Adrenal gland (tissue), 5 donors: ENCODE data around the gene ITPK1.

ENCODE experiments used
- CTCF ChIP-seq, 6 experiments: fragments of 450-650 bp in 4 of 6; fragments of 200-600 bp in 2 of 6; sonication (generic) in 1 of 6; IDR thresholded peaks; 1 replicate in 5 of 6; 2 replicates in 1 of 6; pipeline versions ENCODE4 v1.5.1 to v1.8.0; 2016 to 2021; ENCODE audit warnings: antibody characterized with exemption in 6 of 6, mild to moderate bottlenecking in 2 of 6, moderate library complexity in 1 of 6
- POLR2A ChIP-seq, 2 donors: fragments of 450-650 bp; IDR thresholded peaks; one replicate each; pipeline ENCODE4 v1.6.1; 2017; ENCODE audit warnings: antibody characterized with exemption in 2 of 2, mild to moderate bottlenecking in 2 of 2, moderate library complexity in 1 of 2
- donor health status: DM: no; HTN: no; CAD: no.

- no peak for TF ChIP-seq CTCF (IDR thresholded peaks at IDR 0.05)
- no peak for TF ChIP-seq POLR2A (IDR thresholded peaks at IDR 0.05)
Observed at GRCh38 chr14:92984082-92984788, 131.5 kb downstream of the ITPK1 start.
